ENCODE results near the gene IL34. TPM values are rescaled to one million over a fixed set of nuclear protein-coding genes. Genes with fewer than 3 reads are reported as not detected.

Gene IL34
- total RNA-seq, 4 donors from 2014 or later: 0.38 to 1.3 (median 1.2) TPM

- ATAC-seq (ENCODE audit: low FRiP score) (no peak), DNase-seq (ENCODE audit: low spot score) (no peak)
- no peak for TF ChIP-seq CTCF (IDR thresholded peaks at IDR 0.05)
Observed at GRCh38 chr16:70675851-70676513, 29.6 kb downstream of the IL34 start.

GRCh38 chr16:70676675-70677498 is 30.5 kb downstream of the IL34 start:
- DNase-seq (ENCODE audit: low spot score) (no peak), ATAC-seq (ENCODE audit: low FRiP score) (no peak)
- TF ChIP-seq CTCF (IDR thresholded peaks at IDR 0.05): no peak

GRCh38 chr16:70677499-70678120 is 31.3 kb downstream of the IL34 start:
- DNase-seq (ENCODE audit: low spot score) (no peak), ATAC-seq (ENCODE audit: low FRiP score) (no peak)
- no peak for TF ChIP-seq CTCF (IDR thresholded peaks at IDR 0.05)

GRCh38 chr16:70678121-70678897 is 31.9 kb downstream of the IL34 start:
- no peak for DNase-seq (ENCODE audit: low spot score)
- no peak for TF ChIP-seq CTCF (IDR thresholded peaks at IDR 0.05)
- no peak for ATAC-seq (ENCODE audit: low FRiP score)

- TF ChIP-seq CTCF (IDR thresholded peaks at IDR 0.05): no peak
- DNase-seq (ENCODE audit: low spot score) (no peak), ATAC-seq (ENCODE audit: low FRiP score) (no peak)
Observed at GRCh38 chr16:70678898-70679670, 32.7 kb downstream of the IL34 start.
